K562 (cell line): ENCODE measurements around the gene COPS4. TPM values are rescaled to one million over a fixed set of nuclear protein-coding genes. Genes with fewer than 3 reads are reported as not detected.
A peak's percentile ranks its signal among the peaks of the same experiment; 100 is the strongest.

Source experiments
- CBX5 ChIP-seq: IDR thresholded peaks from 2 replicates; pipeline ENCODE4 v1.6.1; 2014; ENCODE audit warnings: low read depth, borderline replicate concordance
- CHD7 ChIP-seq: fragments of 200-600 bp; sonication (generic); IDR thresholded peaks from one replicate; pipeline ENCODE4 v1.6.1; 2012; ENCODE audit warnings: mild to moderate bottlenecking, low read depth, low read length, inconsistent platforms
- ESRRB ChIP-seq: fragments of 250-450 bp; sonication (Bioruptor Pico); IDR thresholded peaks from 2 replicates; pipeline ENCODE4 v1.5.0; 2020; ENCODE audit warnings: mild to moderate bottlenecking, moderate library complexity, borderline replicate concordance
- NFE2 ChIP-seq: IDR thresholded peaks from 2 replicates; pipeline ENCODE4 v1.6.1; 2014; ENCODE audit warnings: antibody characterized with exemption, low read depth
- NR2C2 ChIP-seq, 2 experiments: fragments of 200-800 bp in 1 of 2; sonication (Bioruptor generic) in 1 of 2; sonication (generic) in 1 of 2; formaldehyde crosslinking in 1 of 2; IDR thresholded peaks; 2 replicates each; pipeline versions ENCODE4 v1.6.1 to v1.8.0; 2016 to 2022; ENCODE audit warnings: mild to moderate bottlenecking in 1 of 2, missing compliant biosample characterization in 1 of 2, missing genetic modification characterization in 1 of 2, missing genetic modification reagents in 1 of 2
- NR2F6 ChIP-seq: fragments of 450-650 bp; formaldehyde crosslinking; IDR thresholded peaks from 2 replicates; pipeline ENCODE4 v1.4.0; 2020; ENCODE audit warnings: mild to moderate bottlenecking
- ZBTB11 ChIP-seq, 3 experiments: fragments of 200-800 bp in 1 of 3; fragments of 250-450 bp in 1 of 3; fragments of 450-650 bp in 1 of 3; sonication (Bioruptor Pico) in 1 of 3; sonication (Bioruptor generic) in 1 of 3; formaldehyde crosslinking in 1 of 3; IDR thresholded peaks; 2 replicates each; pipeline versions ENCODE4 v1.6.1 to v1.8.0; 2016 to 2022; ENCODE audit warnings: mild to moderate bottlenecking in 2 of 3, missing genetic modification characterization in 2 of 3, missing compliant biosample characterization in 1 of 3, moderate library complexity in 1 of 3
- ZNF584 ChIP-seq: fragments of 200-800 bp; sonication (Bioruptor generic); IDR thresholded peaks from 2 replicates; pipeline ENCODE4 v1.6.1; 2016; ENCODE audit warnings: low read depth, mild to moderate bottlenecking, missing genetic modification characterization, missing compliant biosample characterization
- ZNF695 ChIP-seq: fragments of 450-650 bp; formaldehyde crosslinking; IDR thresholded peaks from 2 replicates; pipeline ENCODE4 v1.4.0; 2020; ENCODE audit warnings: mild to moderate bottlenecking, moderate library complexity
- ZNF77 ChIP-seq: fragments of 250-450 bp; sonication (Bioruptor Pico); IDR thresholded peaks from 2 replicates; pipeline ENCODE4 v1.5.0; 2020
- polyA plus RNA-seq, 8 experiments: library from polyadenylated mRNA; depleted of rRNA in 4 of 8; stranded (reverse) in 5 of 8; unstranded in 3 of 8; fragments of >200 nt; fragmentation: Nextera tagmentation in 2 of 8; fragmentation: Illumina TruSeq in 1 of 8; extraction: Ambion mirVana in 2 of 8; extraction: Trizol in 1 of 8; gene quantifications; 2 replicates each; pipeline versions ENCODE4 v1.2.1 to v1.2.3, GENCODE V29; 2011 to 2014; ENCODE audit warnings: inconsistent platforms in 1 of 8, missing spikeins in 1 of 8
- total RNA-seq, 7 experiments: library from RNA; depleted of rRNA in 6 of 7; stranded (reverse); fragments of >200 nt in 6 of 7; fragmentation: Illumina TruSeq in 2 of 7; extraction: Trizol in 2 of 7; gene quantifications; 2 replicates each; pipeline versions ENCODE4 v1.2.1 to v1.2.3, GENCODE V29; 2011 to 2021; ENCODE audit warnings: low replicate concordance in 1 of 7

The COPS4 gene
- total and polyA plus RNA-seq, 9 of the 15 experiments (the other 6 are each of a cell fraction or from before 2014, with no cell fraction given): 44.7 to 180 (median 70.9) TPM

GRCh38 chr4:83034630-83035494 is at the start of gene COPS4 (continued):
- TF ChIP-seq ZBTB11 (CRISPR knock-in tag; IDR thresholded peaks at IDR 0.05) (peak; percentile 92 to 99 (median 98)), CHD7 (no peak), ZNF77 (CRISPR knock-in tag) (no peak), ZNF695 (CRISPR knock-in tag) (no peak), ZNF584 (CRISPR knock-in tag) (no peak), NFE2 (no peak), CBX5 (no peak), ESRRB (no peak), NR2F6 (no peak), NR2C2 (CRISPR knock-in tag; IDR thresholded peaks at IDR 0.05) (no peak), NR2C2 (tag; IDR thresholded peaks at IDR 0.05) (peak; percentile 78)
